BE2C (cell line): ENCODE measurements around the gene SIGMAR1.

Source experiments
- DNase-seq: peaks from one replicate; pipeline ENCODE4 v3.0.0-alpha.2; 2020
- H3K27me3 ChIP-seq: fragments of 250-450 bp; sonication (Bioruptor Pico); 2 replicates; pipeline ENCODE4 v1.5.1; 2020; ENCODE audit warnings: mild to moderate bottlenecking
- H3K36me3 ChIP-seq: fragments of 250-450 bp; sonication (Bioruptor Pico); 2 replicates; pipeline ENCODE4 v1.5.1; 2020; ENCODE audit warnings: mild to moderate bottlenecking
- H3K4me1 ChIP-seq: fragments of 250-450 bp; sonication (Bioruptor Pico); 2 replicates; pipeline ENCODE4 v1.5.1; 2020
- H3K4me3 ChIP-seq: 2 replicates; pipeline ENCODE4 v1.5.1; 2011; ENCODE audit warnings: low read depth, low read length
- H3K9me3 ChIP-seq: fragments of 250-450 bp; sonication (Bioruptor Pico); 2 replicates; pipeline ENCODE4 v1.5.1; 2020
- TF ChIP-seq, protein P1 (sequence below): IDR thresholded peaks from 2 replicates; pipeline ENCODE4 v1.5.1; 2012; ENCODE audit warnings: mild to moderate bottlenecking, low read depth, low read length

SIGMAR1 gene

DNA sequence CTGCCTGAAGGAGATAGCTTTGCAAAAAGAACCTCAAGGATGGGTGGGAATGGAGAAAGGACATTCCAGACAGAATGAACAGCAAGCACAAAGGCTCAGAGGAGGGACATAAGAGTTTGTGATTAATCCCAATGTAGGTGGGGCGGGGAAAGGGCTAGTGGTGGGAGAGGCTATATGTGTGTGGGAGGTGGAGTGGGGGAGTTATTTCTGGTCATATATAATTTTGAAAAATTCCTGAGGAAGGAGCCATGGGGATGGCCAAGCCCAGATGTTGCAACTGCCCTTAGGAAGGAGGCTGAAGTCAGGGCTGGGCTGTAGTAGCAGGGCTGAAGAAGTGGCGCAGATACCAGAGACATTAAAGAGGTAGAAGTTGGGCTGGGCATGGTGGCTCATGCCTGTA lies 38.3 kb upstream of the SIGMAR1 start:
- Histone ChIP-seq H3K4me1 (no peaks in the 10 kb centered on the region), H3K9me3 (no peaks in the 10 kb centered on the region), H3K36me3 (no peaks in the 10 kb centered on the region), H3K4me3 (no peak overlapping the region), H3K27me3 (no peaks in the 10 kb centered on the region)
- DNase-seq: no peak
- TF ChIP-seq, protein P1, sequence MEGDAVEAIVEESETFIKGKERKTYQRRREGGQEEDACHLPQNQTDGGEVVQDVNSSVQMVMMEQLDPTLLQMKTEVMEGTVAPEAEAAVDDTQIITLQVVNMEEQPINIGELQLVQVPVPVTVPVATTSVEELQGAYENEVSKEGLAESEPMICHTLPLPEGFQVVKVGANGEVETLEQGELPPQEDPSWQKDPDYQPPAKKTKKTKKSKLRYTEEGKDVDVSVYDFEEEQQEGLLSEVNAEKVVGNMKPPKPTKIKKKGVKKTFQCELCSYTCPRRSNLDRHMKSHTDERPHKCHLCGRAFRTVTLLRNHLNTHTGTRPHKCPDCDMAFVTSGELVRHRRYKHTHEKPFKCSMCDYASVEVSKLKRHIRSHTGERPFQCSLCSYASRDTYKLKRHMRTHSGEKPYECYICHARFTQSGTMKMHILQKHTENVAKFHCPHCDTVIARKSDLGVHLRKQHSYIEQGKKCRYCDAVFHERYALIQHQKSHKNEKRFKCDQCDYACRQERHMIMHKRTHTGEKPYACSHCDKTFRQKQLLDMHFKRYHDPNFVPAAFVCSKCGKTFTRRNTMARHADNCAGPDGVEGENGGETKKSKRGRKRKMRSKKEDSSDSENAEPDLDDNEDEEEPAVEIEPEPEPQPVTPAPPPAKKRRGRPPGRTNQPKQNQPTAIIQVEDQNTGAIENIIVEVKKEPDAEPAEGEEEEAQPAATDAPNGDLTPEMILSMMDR: no peak

GRCh38 chr9:34675048-34675714 lies 37.6 kb upstream of the SIGMAR1 start:
- no peaks in the 10 kb centered on the region for H3K27me3 ChIP-seq
- no peak overlapping the region for H3K4me3 ChIP-seq
- no peaks in the 10 kb centered on the region for H3K9me3 ChIP-seq
- no peaks in the 10 kb centered on the region for H3K36me3 ChIP-seq
- TF ChIP-seq, protein P1: peak; percentile 99
- DNase-seq: peak; percentile 94
- no peaks in the 10 kb centered on the region for H3K4me1 ChIP-seq

- Histone ChIP-seq H3K9me3 (no peaks in the 10 kb centered on the region), H3K27me3 (no peaks in the 10 kb centered on the region), H3K4me1 (no peaks in the 10 kb centered on the region), H3K4me3 (no peak overlapping the region), H3K36me3 (no peaks in the 10 kb centered on the region)
- DNase-seq: no peak
- TF ChIP-seq, protein P1: no peak
Measured at GRCh38 chr9:34674440-34674839, 36.9 kb upstream of the SIGMAR1 start.

GRCh38 chr9:34671307-34671706 lies 33.7 kb upstream of the SIGMAR1 start:
- no peaks in the 10 kb centered on the region for H3K9me3 ChIP-seq
- no peak for DNase-seq
- TF ChIP-seq, protein P1: no peak
- no peaks in the 10 kb centered on the region for H3K36me3 ChIP-seq
- H3K4me1 ChIP-seq: no peaks in the 10 kb centered on the region
- H3K27me3 ChIP-seq: no peaks in the 10 kb centered on the region
- H3K4me3 ChIP-seq: no peak overlapping the region

GRCh38 chr9:34669809-34670562 lies 32.4 kb upstream of the SIGMAR1 start:
- no peaks in the 10 kb centered on the region for H3K4me1 ChIP-seq
- no peaks in the 10 kb centered on the region for H3K36me3 ChIP-seq
- TF ChIP-seq, protein P1: no peak
- no peak for DNase-seq
- H3K9me3 ChIP-seq: no peaks in the 10 kb centered on the region
- H3K27me3 ChIP-seq: no peaks in the 10 kb centered on the region
- H3K4me3 ChIP-seq: no peak overlapping the region
